Gastrocnemius medialis (tissue), 4 donors: ENCODE results near the gene SFMBT2. TPM values are rescaled to one million over a fixed set of nuclear protein-coding genes. Genes with fewer than 3 reads are reported as not detected.

Source experiments
- ATAC-seq, 2 donors: fragments of 150-250 bp; one replicate each; pipeline ENCODE4 v1.9.1; 2016
- DNase-seq, 2 donors: peaks; one replicate each; pipeline ENCODE4 v3.0.0-alpha.2; 2019
- H3K27ac ChIP-seq, 4 donors: fragments of 200-600 bp; sonication (generic); 1 replicate in 1 of 4; 2 replicates in 3 of 4; pipeline ENCODE4 v1.5.1; 2016 to 2018; ENCODE audit warnings: mild to moderate bottlenecking in 2 of 4, moderate library complexity in 1 of 4
- H3K27me3 ChIP-seq, 3 donors: fragments of 200-600 bp; sonication (generic) in 2 of 3; 1 replicate in 1 of 3; 2 replicates in 2 of 3; pipeline versions ENCODE4 v1.5.1 to v1.6.0; 2016 to 2019; ENCODE audit warnings: mild to moderate bottlenecking in 1 of 3, moderate library complexity in 1 of 3
- H3K36me3 ChIP-seq, 2 donors: fragments of 200-600 bp; sonication (generic) in 1 of 2; one replicate each; pipeline ENCODE4 v1.5.1; 2017 to 2018
- H3K4me1 ChIP-seq, 2 donors: fragments of 200-600 bp; sonication (generic) in 1 of 2; one replicate each; pipeline ENCODE4 v1.5.1; 2016 to 2017; ENCODE audit warnings: mild to moderate bottlenecking in 2 of 2
- H3K4me3 ChIP-seq, 4 donors: fragments of 200-600 bp; sonication (generic) in 3 of 4; 1 replicate in 1 of 4; 2 replicates in 3 of 4; pipeline ENCODE4 v1.5.1; 2016 to 2019; ENCODE audit warnings: mild to moderate bottlenecking in 2 of 4
- H3K9me3 ChIP-seq, 3 donors: fragments of 200-600 bp; sonication (generic) in 2 of 3; 1 replicate in 1 of 3; 2 replicates in 2 of 3; pipeline ENCODE4 v1.5.1; 2016 to 2019
- CTCF ChIP-seq, 5 experiments: fragments of 450-650 bp in 3 of 5; fragments of 200-600 bp in 2 of 5; sonication (generic) in 2 of 5; IDR thresholded peaks in 4 of 5; conservative IDR thresholded peaks in 1 of 5; 1 replicate in 4 of 5; 2 replicates in 1 of 5; pipeline ENCODE4 v1.5.1; 2016 to 2019; ENCODE audit warnings: antibody characterized with exemption in 5 of 5, mild to moderate bottlenecking in 3 of 5, moderate library complexity in 3 of 5
- POLR2A ChIP-seq, 2 donors: fragments of 450-650 bp; IDR thresholded peaks; one replicate each; pipeline ENCODE4 v1.6.1; 2017; ENCODE audit warnings: antibody characterized with exemption in 2 of 2, mild to moderate bottlenecking in 2 of 2, moderate library complexity in 2 of 2
- in situ Hi-C, 4 donors: fragments of 200-750 bp; cut with MboI; loops; one replicate each; pipeline versions ENCODE4 v1.15.0 to v1.8.0; 2017; ENCODE audit warnings: low sequenced_read_pairs in 4 of 4
- intact Hi-C: fragments of 100-400 bp; cut with DNase I; formaldehyde crosslinking; loops from one replicate; pipeline ENCODE4 v1.15.1; 2023; ENCODE audit warnings: low total_unique reads
- total RNA-seq, 4 donors: library from RNA; depleted of rRNA; stranded (reverse); fragments of >200 nt; gene quantifications; one replicate each; pipeline versions ENCODE4 v1.1.0 to v1.2.3, GENCODE V29; 2016

SFMBT2 gene
- total RNA-seq, 4 donors from 2014 or later, result 1.1 to 6.9 (median 2.1) TPM

DNA sequence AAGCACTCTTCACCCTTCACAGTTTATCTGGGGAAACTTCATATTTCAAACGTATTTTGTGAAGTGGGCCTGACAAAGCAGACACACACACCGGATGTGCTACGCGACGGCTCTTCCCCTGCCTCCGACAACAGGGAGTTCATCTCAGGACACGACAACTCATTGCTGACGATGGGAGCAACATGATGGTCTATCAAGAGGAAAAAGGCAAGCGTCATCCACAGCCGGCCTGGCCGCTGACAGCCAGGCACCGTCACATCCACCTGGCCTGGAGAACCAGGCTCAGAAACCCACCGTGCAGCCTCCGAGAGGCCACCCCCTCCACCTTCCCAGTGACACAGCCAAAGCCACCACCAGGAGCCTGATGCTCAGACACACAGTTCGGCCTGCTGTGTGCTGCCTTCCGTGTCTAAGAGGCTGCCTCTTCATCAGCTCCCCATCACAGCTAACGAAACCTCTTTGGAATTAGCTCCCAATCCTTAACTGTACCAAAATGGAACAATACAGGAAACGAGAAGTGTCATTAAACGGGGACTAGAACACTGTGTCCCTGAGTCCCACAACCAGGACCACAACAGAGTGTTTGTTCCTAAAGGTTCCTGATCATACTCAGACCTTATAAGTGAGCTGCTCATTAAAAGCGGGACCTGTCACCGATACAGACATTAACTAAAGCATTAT lies 76.7 kb downstream of the SFMBT2 start:
- H3K36me3 ChIP-seq, result no peaks in the 10 kb centered on the region
- peak; percentile 39 to 62 for ATAC-seq
- in situ Hi-C loops, result no loop called here

GRCh38 chr10:7329219-7329618 lies 81.6 kb downstream of the SFMBT2 start:
- Histone ChIP-seq H3K9me3 (no peaks in the 10 kb centered on the region), H3K4me3 (no peak overlapping the region), H3K36me3 (no peaks in the 10 kb centered on the region), H3K4me1 (peaks cover 0 to 5% of the 10 kb centered on the region in 2 donors), H3K27me3 (no peaks in the 10 kb centered on the region), H3K27ac (no peak overlapping the region)
- TF ChIP-seq CTCF (IDR thresholded peaks at IDR 0.05 in 4 of 5, conservative IDR thresholded peaks at IDR 0.05 in 1 of 5) (no peak), POLR2A (IDR thresholded peaks at IDR 0.05) (no peak)
- no peak for DNase-seq
- in situ Hi-C loops (no loop called here), intact Hi-C loops (no loop called here)
- ATAC-seq, result no peak

More for the DNA sequence above, 76.7 kb downstream of the SFMBT2 start:
- peaks cover 4 to 5% of the 10 kb centered on the region in 2 donors for H3K4me1 ChIP-seq
- H3K4me3 ChIP-seq, result peak overlapping the region in 2 of 4 donors; percentile 3 to 11
- no peak for DNase-seq
- intact Hi-C loops, result no loop called here
- H3K27me3 ChIP-seq, result no peaks in the 10 kb centered on the region
- peak overlapping the region; percentile 27 to 68 (median 63) for H3K27ac ChIP-seq
- no peak for TF ChIP-seq POLR2A (IDR thresholded peaks at IDR 0.05)
- no peak for TF ChIP-seq CTCF (IDR thresholded peaks at IDR 0.05 in 4 of 5, conservative IDR thresholded peaks at IDR 0.05 in 1 of 5)
- H3K9me3 ChIP-seq, result no peaks in the 10 kb centered on the region

GRCh38 chr10:7327885-7328284 lies 82.9 kb downstream of the SFMBT2 start:
- H3K27me3 ChIP-seq, result no peaks in the 10 kb centered on the region
- H3K27ac ChIP-seq, result no peak overlapping the region
- intact Hi-C loops, result no loop called here
- no peaks in the 10 kb centered on the region for H3K9me3 ChIP-seq
- in situ Hi-C loops, result no loop called here
- no peaks in the 10 kb centered on the region for H3K4me1 ChIP-seq
- TF ChIP-seq POLR2A (IDR thresholded peaks at IDR 0.05), result no peak
- TF ChIP-seq CTCF (IDR thresholded peaks at IDR 0.05 in 4 of 5, conservative IDR thresholded peaks at IDR 0.05 in 1 of 5), result no peak
- H3K36me3 ChIP-seq, result no peaks in the 10 kb centered on the region
- ATAC-seq (no peak), DNase-seq (no peak)
- no peak overlapping the region for H3K4me3 ChIP-seq

DNA sequence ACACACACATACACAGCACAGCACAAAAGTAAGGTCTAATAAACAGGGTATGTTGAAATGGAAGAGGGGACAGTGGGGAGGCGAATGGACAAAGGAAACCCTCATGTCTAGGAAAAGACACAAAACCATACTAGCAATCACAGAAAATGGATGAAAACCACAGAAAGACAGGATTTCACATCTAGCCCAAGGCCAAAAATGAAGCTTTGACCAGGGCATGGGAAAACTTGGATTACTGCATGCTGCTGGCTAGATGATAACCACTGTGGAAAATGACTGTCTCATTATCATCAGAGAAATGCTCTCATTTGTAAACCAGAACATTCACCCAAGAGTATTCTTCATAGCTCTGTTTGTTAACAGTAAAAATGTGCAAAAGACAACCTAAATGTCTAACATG lies 88.2 kb downstream of the SFMBT2 start:
- H3K27me3 ChIP-seq, result no peaks in the 10 kb centered on the region
- H3K4me3 ChIP-seq, result no peak overlapping the region
- no peaks in the 10 kb centered on the region for H3K36me3 ChIP-seq
- TF ChIP-seq CTCF (IDR thresholded peaks at IDR 0.05 in 4 of 5, conservative IDR thresholded peaks at IDR 0.05 in 1 of 5), result no peak
- no peak for TF ChIP-seq POLR2A (IDR thresholded peaks at IDR 0.05)
- no peak overlapping the region for H3K27ac ChIP-seq
- ATAC-seq (no peak), DNase-seq (no peak)
- peaks cover 9 to 16% of the 10 kb centered on the region in 2 donors for H3K4me1 ChIP-seq
- intact Hi-C loops (no loop called here), in situ Hi-C loops (no loop called here)
- no peaks in the 10 kb centered on the region for H3K9me3 ChIP-seq

- Histone ChIP-seq H3K27ac (no peak overlapping the region), H3K4me3 (no peak overlapping the region), H3K36me3 (no peaks in the 10 kb centered on the region), H3K27me3 (no peaks in the 10 kb centered on the region), H3K9me3 (no peaks in the 10 kb centered on the region), H3K4me1 (peaks cover 9 to 16% of the 10 kb centered on the region in 2 donors)
- DNase-seq (no peak), ATAC-seq (no peak)
- TF ChIP-seq CTCF (IDR thresholded peaks at IDR 0.05 in 4 of 5, conservative IDR thresholded peaks at IDR 0.05 in 1 of 5) (no peak), POLR2A (IDR thresholded peaks at IDR 0.05) (no peak)
- intact Hi-C loops (no loop called here), in situ Hi-C loops (no loop called here)
Observed at GRCh38 chr10:7320072-7320471, 90.8 kb downstream of the SFMBT2 start.
